ENCODE measurements around the gene RSKR.

DNA sequence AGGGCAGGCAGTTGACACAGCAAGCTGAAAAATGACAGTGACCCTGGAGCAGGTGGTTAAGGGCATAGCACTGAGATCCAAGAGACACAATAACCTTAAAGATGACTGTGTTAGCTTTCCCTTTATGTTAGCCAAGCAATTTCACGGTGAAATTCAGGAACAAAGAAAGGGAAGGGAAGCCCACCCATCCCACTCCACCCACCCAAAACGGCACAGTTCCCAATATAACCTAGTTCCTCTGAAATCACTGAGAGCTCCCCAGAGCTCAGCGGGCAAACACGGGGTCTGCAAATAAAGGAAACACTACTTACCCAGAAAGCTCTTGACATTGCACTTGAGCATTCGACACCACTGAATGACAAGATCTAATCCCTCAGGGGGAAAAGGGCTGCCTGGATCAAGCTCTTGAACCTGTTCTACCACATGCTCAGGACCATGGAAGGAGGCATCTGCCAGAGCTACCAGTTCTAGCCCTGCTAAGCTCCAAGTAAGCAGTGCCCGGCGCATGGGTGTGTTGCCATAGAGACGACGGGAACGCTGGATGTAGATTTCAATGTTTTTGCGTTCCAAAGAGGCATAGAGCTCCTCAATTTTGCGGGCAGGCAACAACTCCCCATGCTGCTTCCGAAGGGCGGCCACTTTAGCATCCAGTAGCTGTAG is 20.4 kb upstream of the RSKR start:
- TF ChIP-seq, protein P1, sequence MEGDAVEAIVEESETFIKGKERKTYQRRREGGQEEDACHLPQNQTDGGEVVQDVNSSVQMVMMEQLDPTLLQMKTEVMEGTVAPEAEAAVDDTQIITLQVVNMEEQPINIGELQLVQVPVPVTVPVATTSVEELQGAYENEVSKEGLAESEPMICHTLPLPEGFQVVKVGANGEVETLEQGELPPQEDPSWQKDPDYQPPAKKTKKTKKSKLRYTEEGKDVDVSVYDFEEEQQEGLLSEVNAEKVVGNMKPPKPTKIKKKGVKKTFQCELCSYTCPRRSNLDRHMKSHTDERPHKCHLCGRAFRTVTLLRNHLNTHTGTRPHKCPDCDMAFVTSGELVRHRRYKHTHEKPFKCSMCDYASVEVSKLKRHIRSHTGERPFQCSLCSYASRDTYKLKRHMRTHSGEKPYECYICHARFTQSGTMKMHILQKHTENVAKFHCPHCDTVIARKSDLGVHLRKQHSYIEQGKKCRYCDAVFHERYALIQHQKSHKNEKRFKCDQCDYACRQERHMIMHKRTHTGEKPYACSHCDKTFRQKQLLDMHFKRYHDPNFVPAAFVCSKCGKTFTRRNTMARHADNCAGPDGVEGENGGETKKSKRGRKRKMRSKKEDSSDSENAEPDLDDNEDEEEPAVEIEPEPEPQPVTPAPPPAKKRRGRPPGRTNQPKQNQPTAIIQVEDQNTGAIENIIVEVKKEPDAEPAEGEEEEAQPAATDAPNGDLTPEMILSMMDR (IDR thresholded peaks at IDR 0.05): no peak
- no peak for TF ChIP-seq POLR2AphosphoS5 (IDR thresholded peaks at IDR 0.05)

All from esophagus muscularis mucosa (tissue), 3 donors.